Colonic mucosa (tissue), 4 donors: ENCODE data around the gene CLIP4. TPM values are rescaled to one million over a fixed set of nuclear protein-coding genes. Genes with fewer than 3 reads are reported as not detected.

Experiments
- DNase-seq: peaks from one replicate; pipeline ENCODE4 v3.0.0-alpha.2; 2020
- H3K27ac ChIP-seq: fragments of 200-600 bp; one replicate; pipeline ENCODE4 v1.8.0; 2021
- H3K27me3 ChIP-seq: fragments of 200-600 bp; one replicate; pipeline ENCODE4 v1.8.0; 2021
- H3K36me3 ChIP-seq: fragments of 200-600 bp; one replicate; pipeline ENCODE4 v1.8.0; 2021
- H3K4me1 ChIP-seq: fragments of 200-600 bp; one replicate; pipeline ENCODE4 v1.8.0; 2021; ENCODE audit warnings: mild to moderate bottlenecking
- H3K4me3 ChIP-seq: fragments of 200-600 bp; one replicate; pipeline ENCODE4 v1.8.0; 2021
- H3K9ac ChIP-seq, 2 donors: one replicate each; pipeline ENCODE4 v1.7.0; 2013; ENCODE audit warnings: control low read depth in 2 of 2, low read depth in 2 of 2, low read length in 2 of 2
- H3K9me3 ChIP-seq: fragments of 200-600 bp; one replicate; pipeline ENCODE4 v1.8.0; 2021
- CTCF ChIP-seq: fragments of 200-600 bp; IDR thresholded peaks from one replicate; pipeline ENCODE4 v1.8.0; 2022; ENCODE audit warnings: antibody characterized with exemption, mild to moderate bottlenecking
- intact Hi-C: fragments of 100-400 bp; cut with DNase I; formaldehyde crosslinking; loops from one replicate; pipeline ENCODE4 v1.14.1; 2022
- total RNA-seq, 2 donors: library from RNA; stranded (reverse); fragmentation: NEBNext Ultra II Directional in 1 of 2; extraction: Animal tissue kit (Norgen Biotek cat#: 25700) in 1 of 2; gene quantifications; one replicate each; pipeline ENCODE4 v1.2.1, GENCODE V29; 2021
- donor health status: healthy.
- donor health status: DM: no; HTN: no; CAD: no.
- donor health status: DM: no; HTN: no; CAD: no.

The CLIP4 gene
- total RNA-seq, 2 donors from 2014 or later, result 2.1 to 7.7 TPM

- TF ChIP-seq CTCF, result no peak
- intact Hi-C loops, result no loop called here
- DNase-seq, result no peak
- Histone ChIP-seq H3K36me3 (no peaks in the 10 kb centered on the region), H3K9ac (no peak overlapping the region), H3K4me1 (no peaks in the 10 kb centered on the region), H3K9me3 (no peaks in the 10 kb centered on the region), H3K27me3 (no peaks in the 10 kb centered on the region), H3K27ac (no peak overlapping the region), H3K4me3 (no peak overlapping the region)
These were observed 105.5 kb downstream of the CLIP4 start for GRCh38 chr2:29220506-29221270.

DNA sequence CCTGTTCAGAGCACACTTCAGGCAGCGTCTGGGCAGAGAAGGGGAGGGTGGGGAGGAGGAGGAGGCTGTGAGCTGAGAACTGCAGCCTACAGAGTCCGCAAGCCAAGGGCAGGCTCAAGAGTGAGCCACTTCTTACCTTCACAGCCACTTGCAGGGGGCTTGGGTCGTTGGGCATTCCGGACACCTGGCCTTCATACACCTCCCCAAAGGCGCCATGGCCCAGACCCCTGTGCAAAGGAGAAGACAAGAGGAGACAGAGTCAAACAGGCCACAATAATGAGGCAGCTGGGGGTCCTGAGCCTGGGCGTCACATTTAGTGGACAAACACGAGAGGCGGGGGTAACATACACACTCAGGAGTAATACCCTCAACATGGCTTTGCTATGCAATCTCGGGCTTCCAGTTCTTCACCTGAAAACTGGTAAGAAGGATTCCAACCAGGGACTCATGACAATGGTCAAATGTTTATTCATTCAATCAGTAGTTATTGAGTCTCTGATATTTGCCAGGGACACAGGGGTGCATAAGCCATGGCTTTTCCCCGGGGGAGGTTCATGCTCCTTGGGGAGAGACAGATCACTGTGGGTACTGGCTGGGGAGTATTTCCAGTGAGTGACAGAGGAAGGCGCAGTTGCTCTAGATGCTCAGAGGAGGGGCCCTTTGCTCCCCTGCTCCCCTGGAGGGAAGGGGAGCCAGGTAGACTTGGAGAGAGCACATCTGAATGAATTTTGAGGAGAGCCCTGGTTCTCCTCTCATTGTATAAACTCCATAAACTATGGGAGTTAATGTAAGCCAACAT lies 107.4 kb downstream of the CLIP4 start:
- Histone ChIP-seq H3K36me3 (no peaks in the 10 kb centered on the region), H3K4me1 (no peaks in the 10 kb centered on the region), H3K9ac (no peak overlapping the region), H3K4me3 (no peak overlapping the region), H3K27ac (no peak overlapping the region), H3K9me3 (no peaks in the 10 kb centered on the region), H3K27me3 (no peaks in the 10 kb centered on the region)
- intact Hi-C loops, result no loop called here
- TF ChIP-seq CTCF, result no peak
- DNase-seq, result no peak

DNA sequence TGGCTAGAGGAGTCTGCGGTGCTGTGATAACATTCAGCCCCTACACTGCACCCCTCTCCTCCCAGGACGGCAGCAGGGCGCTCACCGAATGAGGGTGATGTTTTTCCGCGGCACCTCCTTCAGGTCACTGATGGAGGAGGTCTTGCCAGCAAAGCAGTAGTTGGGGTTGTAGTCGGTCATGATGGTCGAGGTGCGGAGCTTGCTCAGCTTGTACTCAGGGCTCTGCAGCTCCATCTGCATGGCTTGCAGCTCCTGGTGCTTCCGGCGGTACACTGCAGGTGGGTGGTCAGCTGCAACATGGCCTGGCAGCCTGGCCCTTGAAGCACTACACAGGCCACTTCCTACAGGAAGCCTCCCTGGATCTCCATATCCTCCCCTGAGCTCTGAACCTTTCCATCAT lies 108.0 kb downstream of the CLIP4 start:
- no peak for TF ChIP-seq CTCF
- Histone ChIP-seq H3K9ac (no peak overlapping the region), H3K9me3 (no peaks in the 10 kb centered on the region), H3K27ac (no peak overlapping the region), H3K4me3 (no peak overlapping the region), H3K27me3 (no peaks in the 10 kb centered on the region), H3K36me3 (no peaks in the 10 kb centered on the region), H3K4me1 (no peaks in the 10 kb centered on the region)
- intact Hi-C loops, result no loop called here
- DNase-seq, result no peak

GRCh38 chr2:29223851-29224692 lies 108.9 kb downstream of the CLIP4 start:
- H3K4me3 ChIP-seq, result no peak overlapping the region
- no peak overlapping the region for H3K9ac ChIP-seq
- DNase-seq, result peak; percentile 33
- intact Hi-C loops, result no loop called here
- H3K27ac ChIP-seq, result no peak overlapping the region
- no peaks in the 10 kb centered on the region for H3K36me3 ChIP-seq
- H3K27me3 ChIP-seq, result no peaks in the 10 kb centered on the region
- no peaks in the 10 kb centered on the region for H3K9me3 ChIP-seq
- no peak for TF ChIP-seq CTCF
- H3K4me1 ChIP-seq, result no peaks in the 10 kb centered on the region
